DMS153 (cell line): Measurements from ENCODE around the gene SLC7A14.
"Not testable (repeated sequence)": the region's sequence is repeated elsewhere in the genome, so short reads cannot be mapped to it uniquely, and the experiment has no call there.

Source experiments
- DNase-seq: peaks from one replicate; lab custom pipeline; 2025; lab: John Stamatoyannopoulos, UW

SLC7A14 gene

GRCh38 chr3:170593634-170594033 is 7.8 kb upstream of the SLC7A14 start:
- DNase-seq: no peak

- DNase-seq: peak; percentile 74
These were observed 3.2 kb upstream of the SLC7A14 start for GRCh38 chr3:170589113-170589512.

- no peak for DNase-seq
These were observed 603 bp downstream of the SLC7A14 start for GRCh38 chr3:170585008-170585936.

- peak; percentile 41 for DNase-seq
These were observed 1.3 kb downstream of the SLC7A14 start for GRCh38 chr3:170584585-170585007.

GRCh38 chr3:170579646-170580045 is 6.2 kb downstream of the SLC7A14 start:
- no peak for DNase-seq

GRCh38 chr3:170572665-170573253 is 13.1 kb downstream of the SLC7A14 start:
- no peak for DNase-seq

- not testable (repeated sequence) for DNase-seq
These were observed 18.3 kb downstream of the SLC7A14 start for GRCh38 chr3:170567598-170567997.

- no peak for DNase-seq
These were observed 19.5 kb downstream of the SLC7A14 start for GRCh38 chr3:170566413-170566812.

- DNase-seq: no peak
These were observed 20.4 kb downstream of the SLC7A14 start for GRCh38 chr3:170565495-170565894.

GRCh38 chr3:170564664-170565063 is 21.2 kb downstream of the SLC7A14 start:
- no peak for DNase-seq

- DNase-seq: peak; percentile 54
These were observed 22.0 kb downstream of the SLC7A14 start for GRCh38 chr3:170563712-170564423.

- DNase-seq: no peak
These were observed 23.8 kb downstream of the SLC7A14 start for GRCh38 chr3:170562080-170562479.

- DNase-seq: no peak
These were observed 25.0 kb downstream of the SLC7A14 start for GRCh38 chr3:170560717-170561382.

- DNase-seq: no peak
These were observed 25.6 kb downstream of the SLC7A14 start for GRCh38 chr3:170560296-170560695.

- no peak for DNase-seq
These were observed 27.4 kb downstream of the SLC7A14 start for GRCh38 chr3:170558427-170558826.

GRCh38 chr3:170555329-170555728 is 30.5 kb downstream of the SLC7A14 start:
- no peak for DNase-seq

GRCh38 chr3:170553788-170554757 is 31.8 kb downstream of the SLC7A14 start:
- DNase-seq: no peak

- DNase-seq: no peak
These were observed 34.6 kb downstream of the SLC7A14 start for GRCh38 chr3:170551252-170551651.

- no peak for DNase-seq
These were observed 43.2 kb downstream of the SLC7A14 start for GRCh38 chr3:170542704-170543103.

GRCh38 chr3:170539897-170540296 is 46.0 kb downstream of the SLC7A14 start:
- DNase-seq: no peak

GRCh38 chr3:170536712-170537111 is 49.2 kb downstream of the SLC7A14 start:
- no peak for DNase-seq
